OCI-M1 (cell line): Measurements from ENCODE around the gene NCOA1.
"Not testable (repeated sequence)": the region's sequence is repeated elsewhere in the genome, so short reads cannot be mapped to it uniquely, and the experiment has no call there.

Experiments
- DNase-seq: peaks from one replicate; lab custom pipeline; 2025; lab: John Stamatoyannopoulos, UW

NCOA1 gene

DNA sequence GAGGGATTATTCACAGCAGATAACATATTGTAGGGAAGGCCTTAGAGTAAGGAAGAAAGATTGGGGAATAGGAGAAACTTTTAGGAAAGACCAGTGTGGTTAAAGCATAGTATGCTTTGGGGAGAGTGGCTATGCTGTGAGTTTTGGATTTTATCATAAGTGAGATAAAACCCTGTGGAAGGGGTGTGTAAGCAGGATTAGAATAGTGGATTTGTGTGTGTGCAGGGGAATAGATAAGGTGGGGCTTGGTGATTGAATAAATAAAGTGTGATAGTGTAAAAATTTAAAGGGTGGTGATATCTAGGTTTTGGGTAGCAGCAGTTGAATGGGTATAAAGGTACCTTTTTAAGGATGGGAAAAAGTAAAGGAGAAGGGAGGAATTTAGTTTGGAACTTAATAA, 137.7 kb downstream of the NCOA1 start:
- no peak for DNase-seq

DNA sequence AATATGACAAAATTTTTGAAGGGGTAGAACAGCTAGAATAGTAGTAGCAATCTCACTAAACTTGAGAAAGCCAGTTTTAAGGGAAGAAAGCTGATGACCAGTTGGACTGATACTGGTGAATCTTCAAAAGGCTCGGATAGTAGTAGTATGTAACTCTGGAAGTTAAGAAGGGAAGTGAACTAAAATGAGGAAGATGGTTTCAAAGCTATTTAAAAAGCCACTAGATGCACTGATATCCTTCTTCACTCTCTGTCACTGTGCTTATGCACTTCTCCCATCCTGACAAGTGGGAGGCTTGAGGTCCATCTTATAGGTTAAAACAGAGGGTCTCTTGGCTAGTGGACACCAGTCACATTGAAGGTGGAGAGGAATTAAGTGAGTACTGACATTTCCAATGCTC, 141.1 kb downstream of the NCOA1 start:
- peak; percentile 80 for DNase-seq

DNA sequence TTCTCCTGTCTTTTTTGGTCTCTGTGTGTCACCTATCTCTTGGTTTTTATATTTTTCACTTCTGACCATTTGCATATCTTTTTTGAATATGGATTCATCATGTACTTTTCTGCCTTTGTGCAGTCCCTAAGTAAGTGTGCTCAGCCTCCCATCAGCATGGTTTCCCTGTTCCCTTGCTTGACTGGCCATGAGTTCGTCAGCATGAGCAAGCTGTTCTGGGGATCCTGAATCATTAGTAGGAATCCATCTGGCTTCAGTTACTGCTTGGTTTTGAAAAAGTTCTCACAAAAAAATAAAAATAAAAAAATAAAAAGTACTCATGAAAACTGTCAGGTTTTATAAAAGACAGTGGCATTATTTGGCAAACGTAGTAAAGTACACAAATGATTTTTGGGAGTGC, 144.1 kb downstream of the NCOA1 start:
- no peak for DNase-seq

DNA sequence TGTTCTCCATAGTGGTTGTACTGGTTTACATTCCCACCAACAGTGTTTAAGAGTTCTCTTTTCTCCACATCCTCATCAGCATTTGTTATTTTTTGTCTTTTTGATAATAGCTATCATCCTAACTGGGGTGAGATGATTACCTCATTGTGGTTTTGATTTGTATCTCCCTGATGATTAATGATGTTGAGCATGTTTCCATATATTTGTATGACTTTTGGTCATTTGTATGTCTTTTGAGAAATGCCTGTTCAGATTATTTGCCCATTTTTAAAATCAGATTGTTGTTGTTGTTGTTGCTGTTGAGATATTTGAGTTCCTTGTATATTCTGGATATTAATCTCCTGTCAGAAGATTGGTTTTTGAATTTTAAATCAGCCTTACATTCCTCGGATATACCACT, 147.5 kb downstream of the NCOA1 start:
- no peak for DNase-seq

DNA sequence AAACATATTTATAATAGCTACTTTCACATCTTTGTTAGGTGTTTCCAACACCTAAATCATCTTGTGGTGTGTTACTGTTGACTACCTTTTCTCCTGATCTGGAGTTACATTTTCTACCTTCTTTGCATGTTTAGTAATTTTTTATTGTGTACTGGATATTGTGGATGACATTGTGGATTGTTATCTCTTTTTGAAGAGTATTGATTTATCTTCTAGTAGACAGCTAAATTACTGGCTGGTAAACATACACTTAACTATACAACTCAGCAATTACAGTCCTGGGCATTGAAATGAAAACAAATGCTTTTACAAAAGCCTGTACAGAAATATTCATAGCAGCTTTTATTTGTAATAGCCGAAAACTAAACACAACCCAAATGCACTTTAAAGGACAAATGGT, 151.3 kb downstream of the NCOA1 start:
- DNase-seq: no peak

GRCh38 chr2:24643051-24643450, 152.0 kb downstream of the NCOA1 start:
- DNase-seq: no peak

DNA sequence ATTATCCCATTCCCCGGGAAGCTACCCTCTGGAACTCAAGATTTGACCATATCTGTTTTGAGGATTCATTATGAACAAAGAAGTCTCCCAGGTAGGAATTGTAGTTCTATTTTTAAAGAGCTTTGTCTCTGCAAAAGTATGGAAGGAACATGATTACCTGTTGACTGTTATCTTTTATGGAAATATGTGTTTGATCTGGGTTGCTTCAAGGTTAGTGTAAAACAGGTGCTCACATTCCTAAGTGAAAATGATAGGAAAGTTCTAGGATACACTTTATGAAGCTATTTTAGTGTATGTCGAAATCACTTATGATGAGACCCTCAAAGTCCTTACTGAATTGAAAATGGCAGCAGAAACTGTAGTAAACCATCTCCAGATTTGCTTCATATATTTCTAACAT, 153.0 kb downstream of the NCOA1 start:
- DNase-seq: no peak

DNA sequence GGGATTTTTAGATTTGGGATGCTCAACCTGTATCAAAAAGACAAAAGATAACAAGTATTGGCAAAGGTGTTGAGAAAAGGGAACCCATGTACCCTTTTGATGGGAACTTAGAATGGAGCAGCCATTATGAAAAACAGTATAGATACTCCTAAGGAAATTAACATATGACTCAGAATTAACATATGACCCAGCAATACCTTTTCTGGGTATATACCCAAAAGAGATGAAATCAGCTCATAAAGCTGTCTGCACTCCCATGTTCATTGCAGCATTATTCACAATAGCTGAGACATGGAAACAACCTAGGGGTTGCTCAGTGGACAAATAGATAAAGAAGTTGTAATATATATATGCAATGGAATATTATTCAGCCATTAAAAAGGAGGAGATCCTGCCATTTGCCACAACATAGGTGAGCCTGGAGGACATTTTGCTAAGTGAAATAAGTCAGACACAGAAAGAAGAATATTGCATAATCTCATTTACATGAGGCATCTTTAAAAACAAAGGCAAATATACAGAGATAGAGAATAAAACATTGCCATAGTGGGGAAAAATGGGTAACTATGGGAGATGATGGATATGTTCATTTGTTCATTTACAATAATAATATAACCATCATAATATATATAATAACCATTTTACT, 160.1 kb downstream of the NCOA1 start:
- no peak for DNase-seq

GRCh38 chr2:24651643-24652003, 160.6 kb downstream of the NCOA1 start:
- no peak for DNase-seq

DNA sequence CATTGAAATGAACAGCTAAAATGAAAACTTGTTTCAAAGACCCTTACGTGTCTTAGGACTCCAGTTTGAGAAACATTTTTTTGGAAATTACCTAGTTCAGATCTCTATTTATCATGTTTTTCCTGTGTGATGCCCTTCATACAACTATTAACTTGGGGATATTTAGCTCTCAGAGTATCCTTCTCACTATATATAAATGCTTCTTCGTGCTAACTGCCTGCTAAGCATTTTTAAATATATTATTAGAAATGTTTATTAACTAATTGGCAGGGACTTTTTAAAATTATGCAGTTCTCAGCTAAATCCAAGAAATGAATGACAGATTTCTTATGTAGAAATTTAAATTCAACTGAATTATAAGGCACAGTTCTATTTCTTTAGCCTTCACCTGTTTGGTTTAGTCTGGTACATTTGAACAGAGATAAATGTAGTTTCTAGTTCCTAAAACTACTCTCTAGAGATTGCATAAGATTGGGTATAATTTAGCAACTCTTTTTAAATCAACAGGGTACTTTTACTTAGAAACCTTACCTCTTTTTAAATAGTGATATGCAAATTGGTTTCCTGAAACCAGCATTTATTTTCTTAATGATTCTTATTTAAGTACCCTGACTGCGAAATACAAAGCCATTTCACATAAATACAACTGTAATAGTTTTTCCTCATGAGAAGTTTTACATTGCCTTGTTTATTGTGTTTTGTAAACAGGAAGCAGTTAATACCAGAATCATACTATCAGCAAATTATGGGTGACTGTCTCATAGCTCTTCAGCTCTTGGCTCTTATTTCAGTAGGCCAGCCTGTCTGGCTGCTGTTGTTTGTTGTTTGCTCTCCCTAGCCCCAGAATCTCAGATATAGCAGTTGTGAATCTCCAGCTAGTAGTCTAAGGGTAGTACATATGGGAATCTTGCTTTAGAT, 161.5 kb downstream of the NCOA1 start:
- DNase-seq: no peak

DNA sequence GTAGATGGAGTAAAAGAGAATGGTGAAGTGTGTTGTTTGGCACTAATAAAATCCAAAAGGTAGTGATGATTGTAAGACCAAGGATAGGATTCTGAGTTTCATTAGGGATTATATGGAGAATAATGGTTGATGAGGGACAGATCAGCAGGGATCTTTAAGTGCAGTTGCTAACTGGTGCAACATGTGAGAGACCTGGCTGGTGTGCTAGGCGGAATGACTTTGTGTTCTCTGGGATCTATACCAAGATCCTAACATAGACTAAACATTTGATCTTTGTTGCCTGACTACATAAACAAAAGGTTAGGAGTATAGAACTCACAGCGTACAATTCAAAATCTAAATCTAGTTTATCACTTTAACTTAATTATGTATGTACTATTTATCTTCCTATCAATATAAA, 166.8 kb downstream of the NCOA1 start:
- DNase-seq: no peak

- DNase-seq: no peak
These were observed 167.6 kb downstream of the NCOA1 start for GRCh38 chr2:24658531-24659202.

GRCh38 chr2:24659862-24660261, 168.8 kb downstream of the NCOA1 start:
- no peak for DNase-seq

DNA sequence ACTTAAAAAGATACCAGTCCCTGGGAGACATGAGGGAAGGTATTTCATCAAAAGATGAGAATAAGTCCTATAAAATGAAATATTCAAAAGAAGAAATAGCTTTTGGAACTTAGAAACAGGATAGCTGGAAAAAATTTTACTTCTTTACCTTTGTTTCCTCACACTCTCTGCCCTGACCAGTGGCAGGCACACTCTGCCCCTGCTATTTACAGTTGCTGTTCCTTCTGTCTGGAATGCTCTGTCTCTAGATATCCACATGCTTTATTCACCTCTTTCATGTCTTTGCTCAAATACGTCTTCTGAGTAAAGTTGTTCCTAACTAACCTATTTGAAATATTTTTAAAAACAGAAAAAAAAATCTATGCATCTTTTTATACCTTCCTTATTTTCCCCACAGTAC, 176.5 kb downstream of the NCOA1 start:
- DNase-seq: no peak

GRCh38 chr2:24671230-24671629, 180.2 kb downstream of the NCOA1 start:
- no peak for DNase-seq

DNA sequence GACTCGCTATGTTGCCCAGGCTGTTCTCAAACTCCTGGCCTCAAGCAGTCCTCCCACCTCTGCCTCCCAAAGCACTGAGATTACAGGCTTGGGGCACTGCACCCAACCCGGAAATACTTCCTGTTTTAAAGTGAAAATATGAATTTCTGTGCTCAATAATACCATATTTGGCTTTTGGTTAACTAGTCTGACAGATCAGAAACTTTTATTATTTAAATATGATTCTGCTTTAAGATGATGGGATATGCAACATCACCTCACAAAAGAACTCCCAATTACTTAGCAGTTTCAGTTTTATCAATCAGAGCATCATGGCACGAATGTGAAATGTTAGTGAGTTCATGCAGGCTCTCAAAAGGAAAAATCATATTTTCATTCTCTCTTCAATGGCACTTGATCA, 181.5 kb downstream of the NCOA1 start:
- no peak for DNase-seq

GRCh38 chr2:24675338-24675737, 184.3 kb downstream of the NCOA1 start:
- DNase-seq: no peak

DNA sequence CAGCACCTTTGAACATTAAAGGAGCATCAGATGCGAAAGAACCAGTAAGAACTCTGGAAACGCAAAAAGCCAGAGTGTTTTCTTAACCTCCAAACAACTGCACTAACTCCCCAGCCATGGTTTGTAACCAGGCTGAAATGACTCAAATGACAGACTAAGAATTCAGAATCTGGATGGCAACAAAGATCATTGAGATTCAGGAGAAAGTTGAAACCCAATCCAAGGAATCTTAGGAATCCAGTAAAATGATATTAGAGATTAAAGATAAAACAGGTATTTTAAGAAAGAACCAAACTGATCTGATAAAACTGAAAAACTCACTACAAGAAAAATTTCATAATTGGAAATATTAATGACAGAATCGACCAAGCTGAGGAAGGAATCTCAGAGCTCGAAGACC, 185.4 kb downstream of the NCOA1 start:
- no peak for DNase-seq

- not testable (repeated sequence) for DNase-seq
These were observed 187.0 kb downstream of the NCOA1 start for GRCh38 chr2:24678066-24678465.

GRCh38 chr2:24680196-24680595, 189.1 kb downstream of the NCOA1 start:
- no peak for DNase-seq

DNA sequence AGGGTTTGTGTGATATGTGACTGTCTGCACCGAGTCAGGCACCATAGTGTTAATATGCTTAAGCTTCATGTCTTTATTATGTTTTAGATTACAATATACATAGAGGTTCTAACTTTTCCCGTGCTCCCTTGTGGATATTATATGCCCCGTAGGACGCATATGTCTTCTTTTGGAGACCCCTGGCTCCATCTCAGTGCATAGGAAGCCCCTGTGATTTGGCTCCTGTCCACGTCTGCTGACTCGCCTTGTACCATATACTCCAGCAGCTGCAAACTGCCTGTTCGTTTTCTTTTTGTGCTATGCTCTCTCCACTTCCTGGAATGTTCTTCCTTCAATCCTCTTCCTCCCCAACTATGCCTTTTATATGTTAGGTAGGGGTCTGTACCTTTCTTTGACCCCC, 191.2 kb downstream of the NCOA1 start:
- peak; percentile 21 for DNase-seq

DNA sequence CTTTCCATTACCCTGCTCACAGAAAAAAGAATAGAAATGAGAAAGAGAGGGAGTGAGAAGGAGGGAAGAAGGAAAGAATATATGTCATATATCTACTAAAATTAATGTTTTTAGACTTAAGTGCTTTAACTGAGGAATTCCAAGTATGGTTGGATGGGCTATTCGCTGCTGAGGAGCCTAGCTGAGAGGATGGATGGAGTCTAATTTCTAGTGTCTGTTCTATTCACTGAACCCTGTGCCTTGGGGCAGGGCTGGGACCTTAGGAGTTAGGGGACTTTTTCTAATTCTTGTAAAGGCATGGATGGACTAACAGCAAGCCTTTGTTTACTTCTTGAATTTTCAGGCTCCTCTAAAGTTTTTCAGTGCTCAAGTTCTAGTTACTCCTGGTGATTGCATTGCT, 192.4 kb downstream of the NCOA1 start:
- no peak for DNase-seq

- no peak for DNase-seq
These were observed 199.5 kb downstream of the NCOA1 start for GRCh38 chr2:24690524-24690923.
